B cell (primary cell): ENCODE data around the gene DHRS7. TPM values are rescaled to one million over a fixed set of nuclear protein-coding genes. Genes with fewer than 3 reads are reported as not detected.

Experiments
- ATAC-seq: fragments of 200-7000 bp; cut with Tn5 transposase; one replicate; pipeline ENCODE4 v1.10.0; 2021; ENCODE audit warnings: low read depth, mild to moderate bottlenecking, moderate number of reproducible peaks, moderate library complexity
- CTCF ChIA-PET: fragments of 350-600 bp; sonication (Branson Sonifier 250); formaldehyde crosslinking; loops from one replicate; lab custom pipeline; 2021; ENCODE audit warnings: antibody characterized with exemption, inconsistent platforms; lab: Charles Lee
- POLR2A ChIA-PET: fragments of 350-600 bp; sonication (Branson Sonifier 250); formaldehyde crosslinking; loops from one replicate; lab custom pipeline; 2021; ENCODE audit warnings: antibody characterized with exemption; lab: Charles Lee
- DNase-seq: peaks from one replicate; pipeline ENCODE4 v3.0.0; 2013
- H2AFZ ChIP-seq: 2 replicates; pipeline ENCODE4 v1.6.1; 2012; ENCODE audit warnings: mild to moderate bottlenecking, low read depth, low read length; ENCODE audit not compliant: insufficient read depth, poor library complexity, severe bottlenecking
- H3K27ac ChIP-seq, 2 donors: 1 replicate in 1 of 2; 2 replicates in 1 of 2; pipeline ENCODE4 v1.5.1; 2012 to 2013; ENCODE audit warnings: low read length in 2 of 2, mild to moderate bottlenecking in 2 of 2, moderate library complexity in 1 of 2
- H3K27me3 ChIP-seq, 4 experiments: fragments of 200-600 bp in 1 of 4; sonication (generic) in 1 of 4; replicated peaks in 1 of 4; 1 replicate in 2 of 4; 2 replicates in 2 of 4; pipeline versions ENCODE4 v1.6.1 to v1.7.0; 2013 to 2016; ENCODE audit warnings: low read length in 3 of 4, mild to moderate bottlenecking in 2 of 4, mixed read lengths in 1 of 4, moderate library complexity in 1 of 4; ENCODE audit not compliant: insufficient read depth in 4 of 4, control insufficient read depth in 3 of 4; ENCODE audit errors: control extremely low read depth in 1 of 4
- H3K36me3 ChIP-seq, 2 experiments: replicated peaks in 1 of 2; 1 replicate in 1 of 2; 2 replicates in 1 of 2; pipeline versions ENCODE4 v1.6.1 to v1.7.1; 2013; ENCODE audit warnings: low read length in 1 of 2; ENCODE audit not compliant: insufficient read depth in 2 of 2, control insufficient read depth in 1 of 2; ENCODE audit errors: control extremely low read depth in 1 of 2, extremely low read depth in 1 of 2
- H3K4me1 ChIP-seq, 2 donors: fragments of 200-600 bp in 1 of 2; sonication (generic) in 1 of 2; 1 replicate in 1 of 2; 2 replicates in 1 of 2; pipeline versions ENCODE4 v1.5.1 to v1.6.1; 2013 to 2017; ENCODE audit warnings: low read length in 2 of 2; ENCODE audit not compliant: control insufficient read depth in 2 of 2, insufficient read depth in 2 of 2
- H3K4me2 ChIP-seq: replicated peaks from 2 replicates; pipeline ENCODE3; 2012; ENCODE audit warnings: mild to moderate bottlenecking, low read depth, low read length; ENCODE audit not compliant: poor library complexity, severe bottlenecking
- H3K4me3 ChIP-seq, 5 experiments: fragments of 200-600 bp in 1 of 5; sonication (generic) in 1 of 5; 1 replicate in 3 of 5; 2 replicates in 2 of 5; pipeline versions ENCODE4 v1.5.1 to v1.7.0; 2011 to 2016; ENCODE audit warnings: low read length in 4 of 5, mild to moderate bottlenecking in 4 of 5, low read depth in 2 of 5, control low read depth in 1 of 5, moderate library complexity in 1 of 5; ENCODE audit not compliant: insufficient read depth in 1 of 5; ENCODE audit errors: control extremely low read depth in 1 of 5, extremely low read depth in 1 of 5
- H3K79me2 ChIP-seq: fragments of 200-600 bp; sonication (generic); one replicate; pipeline ENCODE4 v1.6.0; 2016; ENCODE audit warnings: low read length; ENCODE audit not compliant: control insufficient read depth, insufficient read depth
- H3K9ac ChIP-seq: fragments of 200-600 bp; sonication (generic); 2 replicates; pipeline ENCODE4 v1.6.1; 2017; ENCODE audit warnings: mild to moderate bottlenecking, low read length, moderate library complexity
- H3K9me3 ChIP-seq, 3 donors: one replicate each; pipeline versions ENCODE4 v1.6.1 to v1.7.1; 2013; ENCODE audit warnings: low read length in 2 of 3; ENCODE audit not compliant: control insufficient read depth in 2 of 3, insufficient read depth in 1 of 3; ENCODE audit errors: control extremely low read depth in 1 of 3
- H4K20me1 ChIP-seq: 2 replicates; pipeline ENCODE4 v1.6.0; 2012; ENCODE audit warnings: mild to moderate bottlenecking, low read length; ENCODE audit not compliant: insufficient read depth, control insufficient read depth, poor library complexity, severe bottlenecking
- H3K27ac Mint-ChIP-seq: one replicate; pipeline ENCODE4 v1.8.0; 2021; ENCODE audit warnings: mixed read lengths
- H3K27me3 Mint-ChIP-seq: one replicate; pipeline ENCODE4 v1.8.0; 2021; ENCODE audit warnings: mixed read lengths
- H3K4me1 Mint-ChIP-seq: one replicate; pipeline ENCODE4 v1.8.0; 2021; ENCODE audit warnings: mixed read lengths
- H3K4me3 Mint-ChIP-seq: one replicate; pipeline ENCODE4 v1.8.0; 2021; ENCODE audit warnings: mixed read lengths
- H3K9me3 Mint-ChIP-seq: one replicate; pipeline ENCODE4 v1.8.0; 2022; ENCODE audit warnings: mixed read lengths; ENCODE audit not compliant: insufficient read depth
- EZH2 ChIP-seq: IDR thresholded peaks from 2 replicates; pipeline ENCODE4 v1.6.1; 2012; ENCODE audit warnings: borderline replicate concordance, low read depth, mild to moderate bottlenecking, moderate library complexity, low read length; ENCODE audit not compliant: insufficient read depth, poor library complexity, severe bottlenecking
- WGBS: methylation state at CpG from one replicate; pipeline ENCODE4 v1.1.5; 2013; ENCODE audit warnings: missing lambda C conversion rate; ENCODE audit not compliant: insufficient coverage; 5-methylcytosine and 5-hydroxymethylcytosine counted together
- intact Hi-C: fragments of 100-400 bp; cut with micrococcal nuclease; formaldehyde crosslinking; loops from one replicate; pipeline ENCODE4 v1.10.0; 2022
- polyA plus RNA-seq: library from polyadenylated mRNA; depleted of rRNA; stranded (reverse); fragments of >200 nt; gene quantifications from 2 replicates; pipeline ENCODE4 v1.2.3, GENCODE V29; 2012
- total RNA-seq, 2 donors: library from RNA; stranded (reverse); fragments of 120-200 nt in 1 of 2; gene quantifications; 1 replicate in 1 of 2; 2 replicates in 1 of 2; pipeline versions ENCODE4 v1.2.3 to v1.2.4, GENCODE V29; 2013 to 2022
- TF ChIP-seq, protein P1 (sequence below): fragments of 200-600 bp; IDR thresholded peaks from one replicate; pipeline ENCODE4 v1.8.0; 2022; ENCODE audit warnings: antibody characterized with exemption, mild to moderate bottlenecking

The DHRS7 gene
- total and polyA plus RNA-seq, 2 donors (not counting 1 experiment from before 2014, with no cell fraction given): 25.0 to 47.5 TPM

DNA sequence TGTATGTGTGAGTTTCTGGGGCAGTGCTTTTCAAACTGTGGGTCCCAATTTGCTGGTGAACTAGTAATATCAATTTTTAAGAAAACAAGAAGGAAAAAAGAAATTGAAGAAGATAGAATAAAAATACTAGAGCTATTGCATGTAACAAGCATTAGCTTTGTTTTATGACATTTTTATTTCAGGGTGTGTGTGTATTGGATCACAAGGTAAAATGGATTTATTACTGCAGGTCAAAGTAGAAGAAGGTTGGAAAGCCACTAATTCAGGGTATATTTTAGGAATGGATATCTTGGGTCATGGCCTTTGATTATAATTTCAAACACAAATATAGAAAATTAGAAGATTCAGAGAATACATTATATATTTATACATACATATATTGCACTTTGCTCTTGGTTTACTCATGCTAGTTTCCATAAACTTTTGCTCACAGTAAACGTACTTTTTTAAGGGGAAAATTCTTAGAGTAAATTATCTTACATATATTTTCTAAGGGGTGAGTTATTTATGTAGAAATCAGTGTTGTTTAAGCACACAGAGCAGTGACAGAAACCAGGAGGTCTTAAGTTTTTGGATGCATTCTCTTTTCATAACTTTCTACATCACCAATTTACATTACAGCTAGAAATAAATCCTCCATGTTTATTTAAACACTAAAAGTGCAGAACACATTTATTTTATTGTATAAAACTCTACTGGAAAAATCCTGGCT is 49.4 kb upstream of the DHRS7 start:
- no peak overlapping the region for H3K9ac ChIP-seq
- no peaks in the 10 kb centered on the region for H3K79me2 ChIP-seq
- ATAC-seq (no peak), DNase-seq (no peak)
- intact Hi-C loops: no loop called here
- H3K36me3 ChIP-seq: no peaks in the 10 kb centered on the region
- no peak overlapping the region for H3K4me3 Mint-ChIP-seq
- no CpG with 5 or more reads among the region's 1 CpG for WGBS
- H3K27ac Mint-ChIP-seq: no peak overlapping the region
- no peaks in the 10 kb centered on the region for H3K9me3 ChIP-seq
- POLR2A ChIA-PET: no interaction called here
- no peak overlapping the region for H2AFZ ChIP-seq
- no peak overlapping the region for H3K27ac ChIP-seq
- H3K4me1 ChIP-seq: no peaks in the 10 kb centered on the region
- peaks cover 0 to 4% (median 0%) of the 10 kb centered on the region in 4 experiments for H3K27me3 ChIP-seq
- H4K20me1 ChIP-seq: no peaks in the 10 kb centered on the region
- CTCF ChIA-PET: no interaction called here
- peaks cover 1% of the 10 kb centered on the region for H3K9me3 Mint-ChIP-seq
- no peak overlapping the region for H3K4me2 ChIP-seq
- peaks cover 8% of the 10 kb centered on the region for H3K4me1 Mint-ChIP-seq
- H3K4me3 ChIP-seq: no peak overlapping the region
- no peak for TF ChIP-seq EZH2
- TF ChIP-seq, protein P1, sequence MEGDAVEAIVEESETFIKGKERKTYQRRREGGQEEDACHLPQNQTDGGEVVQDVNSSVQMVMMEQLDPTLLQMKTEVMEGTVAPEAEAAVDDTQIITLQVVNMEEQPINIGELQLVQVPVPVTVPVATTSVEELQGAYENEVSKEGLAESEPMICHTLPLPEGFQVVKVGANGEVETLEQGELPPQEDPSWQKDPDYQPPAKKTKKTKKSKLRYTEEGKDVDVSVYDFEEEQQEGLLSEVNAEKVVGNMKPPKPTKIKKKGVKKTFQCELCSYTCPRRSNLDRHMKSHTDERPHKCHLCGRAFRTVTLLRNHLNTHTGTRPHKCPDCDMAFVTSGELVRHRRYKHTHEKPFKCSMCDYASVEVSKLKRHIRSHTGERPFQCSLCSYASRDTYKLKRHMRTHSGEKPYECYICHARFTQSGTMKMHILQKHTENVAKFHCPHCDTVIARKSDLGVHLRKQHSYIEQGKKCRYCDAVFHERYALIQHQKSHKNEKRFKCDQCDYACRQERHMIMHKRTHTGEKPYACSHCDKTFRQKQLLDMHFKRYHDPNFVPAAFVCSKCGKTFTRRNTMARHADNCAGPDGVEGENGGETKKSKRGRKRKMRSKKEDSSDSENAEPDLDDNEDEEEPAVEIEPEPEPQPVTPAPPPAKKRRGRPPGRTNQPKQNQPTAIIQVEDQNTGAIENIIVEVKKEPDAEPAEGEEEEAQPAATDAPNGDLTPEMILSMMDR: no peak
- no peaks in the 10 kb centered on the region for H3K27me3 Mint-ChIP-seq

DNA sequence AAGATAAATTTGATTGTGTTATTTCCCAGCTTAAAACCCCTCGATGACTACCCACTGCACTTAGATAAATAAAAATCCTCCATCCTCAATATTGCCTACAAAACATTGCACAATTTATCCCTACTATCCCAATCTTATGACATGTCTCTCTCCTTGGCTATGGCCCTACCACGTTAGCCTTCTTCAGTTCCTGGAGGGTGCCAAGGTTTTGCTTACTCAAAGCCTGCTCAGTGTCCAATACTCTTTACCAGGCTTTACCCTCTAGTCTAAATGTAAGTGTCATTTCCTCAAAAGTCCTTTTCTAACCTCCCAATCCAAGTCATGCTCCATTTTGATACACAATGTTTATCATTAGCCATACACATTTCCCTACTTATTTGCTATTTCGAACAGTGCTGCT is 48.8 kb upstream of the DHRS7 start:
- Histone ChIP-seq H3K4me1 (no peaks in the 10 kb centered on the region), H3K36me3 (no peaks in the 10 kb centered on the region), H2AFZ (no peak overlapping the region), H3K9ac (no peak overlapping the region), H3K27ac (no peak overlapping the region), H3K4me2 (no peak overlapping the region), H3K79me2 (no peaks in the 10 kb centered on the region), H4K20me1 (no peaks in the 10 kb centered on the region), H3K9me3 (no peaks in the 10 kb centered on the region), H3K4me3 (no peak overlapping the region), H3K27me3 (peaks cover 0 to 4% (median 0%) of the 10 kb centered on the region in 4 experiments)
- H3K9me3 Mint-ChIP-seq: peaks cover 1% of the 10 kb centered on the region
- H3K27me3 Mint-ChIP-seq: peaks cover 4% of the 10 kb centered on the region
- ChIA-PET CTCF (no interaction called here), POLR2A (no interaction called here)
- H3K27ac Mint-ChIP-seq: no peak overlapping the region
- DNase-seq (no peak), ATAC-seq (no peak)
- TF ChIP-seq, protein P1: no peak
- no peak for TF ChIP-seq EZH2
- no peak overlapping the region for H3K4me3 Mint-ChIP-seq
- H3K4me1 Mint-ChIP-seq: peaks cover 8% of the 10 kb centered on the region
- 95% methylated on average over 2 of the region's 3 CpGs for WGBS
- intact Hi-C loops: no loop called here
